GM19372 (cell line): ENCODE results near the gene SAFB.

Experiments
- ATAC-seq: cut with Tn5 transposase; IDR thresholded peaks from one replicate; pipeline ENCODE4 v1.9.1; 2021; ENCODE audit warnings: mild to moderate bottlenecking, low read depth, moderate library complexity; ENCODE audit not compliant: unreplicated experiment

Gene SAFB

GRCh38 chr19:5717215-5717935 is 94.5 kb downstream of the SAFB start:
- no peak for ATAC-seq
